Fibroblast of mammary gland (primary cell): ENCODE measurements around the gene OR2AG1.

Experiments used
- DNase-seq: peaks from one replicate; pipeline ENCODE4 v3.0.0-alpha.2; 2010; ENCODE audit warnings: low read depth
- H3K4me3 ChIP-seq: 2 replicates; pipeline ENCODE4 v1.5.1; 2011; ENCODE audit warnings: low read depth, mild to moderate bottlenecking, low read length, moderate library complexity; ENCODE audit not compliant: control insufficient read depth
- TF ChIP-seq, protein P1 (sequence below): conservative IDR thresholded peaks from 2 replicates; pipeline ENCODE4 v1.5.1; 2011; ENCODE audit warnings: low read depth, low read length, inconsistent platforms; ENCODE audit not compliant: control insufficient read depth, insufficient read depth

The OR2AG1 gene, protein sequence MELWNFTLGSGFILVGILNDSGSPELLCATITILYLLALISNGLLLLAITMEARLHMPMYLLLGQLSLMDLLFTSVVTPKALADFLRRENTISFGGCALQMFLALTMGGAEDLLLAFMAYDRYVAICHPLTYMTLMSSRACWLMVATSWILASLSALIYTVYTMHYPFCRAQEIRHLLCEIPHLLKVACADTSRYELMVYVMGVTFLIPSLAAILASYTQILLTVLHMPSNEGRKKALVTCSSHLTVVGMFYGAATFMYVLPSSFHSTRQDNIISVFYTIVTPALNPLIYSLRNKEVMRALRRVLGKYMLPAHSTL

DNA sequence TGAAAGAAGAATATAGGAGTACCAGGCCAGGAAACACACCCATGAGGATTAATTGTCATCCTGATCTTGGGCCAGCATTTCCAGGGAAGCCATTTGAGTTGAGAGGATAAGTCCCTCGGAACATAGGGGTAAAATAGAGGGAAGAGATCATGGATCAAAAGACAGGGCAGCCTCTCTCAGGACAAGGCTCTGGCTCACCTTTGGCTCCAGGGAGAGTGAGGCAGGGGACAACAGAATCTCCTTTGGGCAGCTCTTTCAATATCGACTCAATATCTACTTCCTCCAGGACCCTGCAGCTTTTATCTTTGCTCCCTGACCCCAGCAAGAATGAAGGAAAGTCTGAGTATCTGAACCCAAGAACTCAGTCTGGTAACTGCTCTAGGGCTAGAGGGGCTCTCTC, at the start of gene OR2AG1:
Gene OR2AG1, plus strand, starts transcription at position 301 of the 400 bp plus-strand sequence. CDS start 2,018 bp downstream, outside the sequence.
- DNase-seq: no peak
- TF ChIP-seq, protein P1, sequence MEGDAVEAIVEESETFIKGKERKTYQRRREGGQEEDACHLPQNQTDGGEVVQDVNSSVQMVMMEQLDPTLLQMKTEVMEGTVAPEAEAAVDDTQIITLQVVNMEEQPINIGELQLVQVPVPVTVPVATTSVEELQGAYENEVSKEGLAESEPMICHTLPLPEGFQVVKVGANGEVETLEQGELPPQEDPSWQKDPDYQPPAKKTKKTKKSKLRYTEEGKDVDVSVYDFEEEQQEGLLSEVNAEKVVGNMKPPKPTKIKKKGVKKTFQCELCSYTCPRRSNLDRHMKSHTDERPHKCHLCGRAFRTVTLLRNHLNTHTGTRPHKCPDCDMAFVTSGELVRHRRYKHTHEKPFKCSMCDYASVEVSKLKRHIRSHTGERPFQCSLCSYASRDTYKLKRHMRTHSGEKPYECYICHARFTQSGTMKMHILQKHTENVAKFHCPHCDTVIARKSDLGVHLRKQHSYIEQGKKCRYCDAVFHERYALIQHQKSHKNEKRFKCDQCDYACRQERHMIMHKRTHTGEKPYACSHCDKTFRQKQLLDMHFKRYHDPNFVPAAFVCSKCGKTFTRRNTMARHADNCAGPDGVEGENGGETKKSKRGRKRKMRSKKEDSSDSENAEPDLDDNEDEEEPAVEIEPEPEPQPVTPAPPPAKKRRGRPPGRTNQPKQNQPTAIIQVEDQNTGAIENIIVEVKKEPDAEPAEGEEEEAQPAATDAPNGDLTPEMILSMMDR: no peak
- H3K4me3 ChIP-seq: no peak within 1 kb of the TSS

DNA sequence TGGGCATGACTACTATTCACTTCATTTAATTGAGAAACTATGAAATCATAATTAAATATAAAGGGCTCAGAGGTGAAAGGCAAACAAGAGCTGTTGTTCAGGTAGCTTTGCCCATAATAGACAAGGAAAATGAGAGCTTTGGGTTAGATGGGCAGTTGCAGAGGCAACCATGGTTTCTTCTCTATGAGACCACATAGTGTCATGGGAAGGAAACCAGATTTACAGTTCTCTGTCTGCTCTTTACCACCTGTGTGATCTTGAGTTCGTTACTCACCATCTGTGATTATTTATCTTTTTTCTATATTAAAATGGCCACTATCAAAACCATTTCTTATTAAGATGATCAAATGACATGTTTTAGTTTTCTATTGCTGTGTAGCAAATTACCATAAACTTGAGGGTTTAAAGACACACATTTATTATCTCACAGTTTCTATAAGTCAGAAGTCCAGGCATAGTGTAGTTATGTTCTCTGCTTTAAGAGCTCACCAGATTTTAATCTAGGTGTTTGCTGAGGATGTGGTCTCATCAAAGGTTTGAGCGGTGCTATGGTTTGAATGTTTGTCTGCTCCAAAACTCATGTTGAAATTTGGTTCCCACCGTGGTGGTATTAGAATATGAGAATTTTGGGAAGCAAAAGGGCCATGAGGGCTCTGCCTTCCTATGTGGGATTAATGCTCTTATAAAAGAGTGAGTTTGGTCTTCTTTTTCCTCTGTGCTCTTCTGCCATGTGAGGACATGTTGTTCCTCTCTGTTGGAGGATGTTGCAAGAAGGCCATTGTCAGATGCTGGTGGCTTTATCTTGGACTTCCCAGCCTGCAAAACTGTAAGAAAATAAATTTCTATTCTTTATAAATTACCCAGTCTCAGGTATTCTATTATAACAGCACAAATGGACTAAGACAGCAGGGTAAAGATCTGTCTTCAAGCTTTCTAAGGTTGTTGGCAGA, 49.2 kb upstream of the OR2AG1 start:
- no peak for DNase-seq
- TF ChIP-seq, protein P1: no peak
- H3K4me3 ChIP-seq: no peak overlapping the region

DNA sequence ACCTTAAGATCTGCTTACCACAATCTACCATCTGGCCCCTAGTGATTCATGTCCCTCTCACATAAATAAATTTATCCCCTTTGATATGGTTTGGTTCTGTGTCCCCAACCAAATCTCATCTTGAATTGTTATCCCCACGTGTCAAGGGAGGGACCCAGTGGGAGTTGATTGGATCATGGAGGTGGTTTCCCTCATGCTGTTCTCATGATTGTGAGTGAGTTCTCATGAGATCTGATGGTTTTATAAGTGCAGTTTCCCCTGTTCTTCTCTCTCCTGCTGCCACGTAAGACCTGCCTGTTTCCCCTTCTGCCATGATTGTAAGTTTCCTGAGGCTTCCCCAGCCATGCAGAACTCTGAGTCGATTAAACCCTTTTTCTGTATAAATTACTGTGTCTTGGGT, 48.2 kb upstream of the OR2AG1 start:
- TF ChIP-seq, protein P1: no peak
- no peak for DNase-seq
- no peak overlapping the region for H3K4me3 ChIP-seq

DNA sequence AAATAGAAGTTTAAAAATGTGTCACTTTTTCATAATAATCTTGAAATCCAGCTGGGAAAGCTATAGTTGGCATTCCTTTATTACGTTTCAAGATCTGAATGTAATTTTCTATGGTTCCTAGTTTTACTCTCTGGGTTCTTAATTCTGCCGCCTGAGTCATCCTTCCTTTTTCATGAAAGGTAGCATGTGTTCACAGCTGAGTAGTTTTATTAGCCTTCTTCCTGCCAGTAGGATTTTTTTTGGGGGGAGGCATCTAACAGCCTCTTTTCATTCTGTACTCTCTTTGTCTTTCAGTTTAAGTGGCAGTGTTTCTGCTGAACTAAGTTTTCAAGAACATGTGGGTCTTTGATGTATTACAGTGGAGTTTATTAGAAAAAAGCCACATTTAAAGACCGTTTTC, 47.5 kb upstream of the OR2AG1 start:
- peak; percentile 17 for DNase-seq
- no peak overlapping the region for H3K4me3 ChIP-seq
- TF ChIP-seq, protein P1: no peak

DNA sequence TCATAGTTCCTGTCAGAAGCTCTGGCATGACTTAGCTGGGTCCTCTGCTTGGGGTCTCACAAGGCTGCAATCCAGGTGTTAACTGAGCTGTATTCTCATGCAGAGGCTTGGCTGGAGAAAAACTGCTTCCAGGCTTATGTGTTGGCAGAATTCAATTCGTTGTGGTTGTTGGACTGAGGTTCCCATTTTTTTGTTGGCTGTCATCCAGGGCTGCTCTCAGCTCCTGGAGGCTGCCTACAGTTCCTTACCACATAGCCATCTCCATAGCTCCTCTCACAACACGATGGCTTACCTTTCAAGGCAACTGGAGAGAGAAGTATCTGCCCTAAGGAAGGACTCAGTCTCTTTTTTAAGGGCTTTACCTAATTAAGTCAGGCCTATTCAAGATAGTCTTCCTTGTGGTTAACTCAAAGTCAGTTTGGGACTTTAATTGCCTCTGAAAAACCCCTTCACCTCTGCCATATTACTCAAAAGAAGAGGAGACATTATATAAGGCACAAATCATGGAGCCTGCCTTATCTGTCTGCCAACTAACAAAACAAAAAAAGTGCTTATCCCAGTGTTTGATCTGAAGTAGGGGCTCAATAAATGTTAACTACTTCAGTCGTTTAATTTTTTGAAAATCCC, 46.2 kb upstream of the OR2AG1 start:
- DNase-seq: peak; percentile 39

More for the DNA sequence above, 46.2 kb upstream of the OR2AG1 start:
- no peak overlapping the region for H3K4me3 ChIP-seq
- TF ChIP-seq, protein P1: no peak
